Measurements from ENCODE around the gene ALOX5AP.

DNA sequence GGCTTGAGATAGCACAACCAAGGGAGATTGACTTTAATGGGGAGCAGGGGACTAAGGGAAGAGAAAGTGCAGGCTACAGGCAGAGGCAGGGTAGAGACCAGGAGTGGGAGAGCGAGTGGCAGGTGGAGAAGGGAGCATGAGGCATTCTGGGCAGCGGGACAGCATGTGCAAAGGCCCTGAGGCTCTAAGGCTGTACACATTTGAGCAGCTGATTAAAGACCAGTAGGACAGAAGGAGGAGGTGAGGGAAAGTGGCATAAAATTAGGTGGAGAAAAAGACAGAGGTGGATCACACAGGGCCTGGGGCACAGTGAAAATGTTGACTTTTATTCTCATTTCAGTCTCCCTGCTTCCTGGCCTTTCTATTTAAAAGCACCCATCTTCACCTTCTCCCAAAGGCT is 74.4 kb downstream of the ALOX5AP start:
- TF ChIP-seq EZH2 (IDR thresholded peaks at IDR 0.05; ENCODE audit: low read depth), result no peak
- TF ChIP-seq, protein P1, sequence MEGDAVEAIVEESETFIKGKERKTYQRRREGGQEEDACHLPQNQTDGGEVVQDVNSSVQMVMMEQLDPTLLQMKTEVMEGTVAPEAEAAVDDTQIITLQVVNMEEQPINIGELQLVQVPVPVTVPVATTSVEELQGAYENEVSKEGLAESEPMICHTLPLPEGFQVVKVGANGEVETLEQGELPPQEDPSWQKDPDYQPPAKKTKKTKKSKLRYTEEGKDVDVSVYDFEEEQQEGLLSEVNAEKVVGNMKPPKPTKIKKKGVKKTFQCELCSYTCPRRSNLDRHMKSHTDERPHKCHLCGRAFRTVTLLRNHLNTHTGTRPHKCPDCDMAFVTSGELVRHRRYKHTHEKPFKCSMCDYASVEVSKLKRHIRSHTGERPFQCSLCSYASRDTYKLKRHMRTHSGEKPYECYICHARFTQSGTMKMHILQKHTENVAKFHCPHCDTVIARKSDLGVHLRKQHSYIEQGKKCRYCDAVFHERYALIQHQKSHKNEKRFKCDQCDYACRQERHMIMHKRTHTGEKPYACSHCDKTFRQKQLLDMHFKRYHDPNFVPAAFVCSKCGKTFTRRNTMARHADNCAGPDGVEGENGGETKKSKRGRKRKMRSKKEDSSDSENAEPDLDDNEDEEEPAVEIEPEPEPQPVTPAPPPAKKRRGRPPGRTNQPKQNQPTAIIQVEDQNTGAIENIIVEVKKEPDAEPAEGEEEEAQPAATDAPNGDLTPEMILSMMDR (conservative IDR thresholded peaks at IDR 0.05), result no peak
